Measurements from ENCODE around the gene MBIP. TPM values are rescaled to one million over a fixed set of nuclear protein-coding genes. Genes with fewer than 3 reads are reported as not detected.
A peak's percentile ranks its signal among the peaks of the same experiment; 100 is the strongest.

Gene MBIP
- total RNA-seq, 2 donors from 2014 or later: 14.4 to 21.2 TPM

DNA sequence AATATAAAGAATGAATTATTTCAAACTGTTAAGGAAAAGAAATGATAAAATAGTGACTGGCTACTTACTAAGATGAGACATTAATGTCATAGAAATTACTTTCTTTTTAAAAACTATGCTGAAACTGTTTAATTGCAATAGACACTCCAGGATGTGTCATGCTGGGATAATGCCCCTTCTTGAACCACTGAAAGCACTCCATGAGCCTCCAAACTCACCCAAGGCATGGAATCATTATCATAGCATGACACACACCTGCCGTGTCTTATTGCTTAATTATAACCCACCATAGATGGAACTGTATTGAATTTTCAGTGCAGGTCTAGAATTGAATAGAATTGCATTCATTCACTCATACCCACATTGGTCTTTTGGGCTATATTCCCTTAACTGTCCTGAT, 4.3 kb downstream of the MBIP start:
- ATAC-seq (no peak), DNase-seq (no peak)
- intact Hi-C loops (cut with DNase I, micrococcal nuclease): no loop called here

DNA sequence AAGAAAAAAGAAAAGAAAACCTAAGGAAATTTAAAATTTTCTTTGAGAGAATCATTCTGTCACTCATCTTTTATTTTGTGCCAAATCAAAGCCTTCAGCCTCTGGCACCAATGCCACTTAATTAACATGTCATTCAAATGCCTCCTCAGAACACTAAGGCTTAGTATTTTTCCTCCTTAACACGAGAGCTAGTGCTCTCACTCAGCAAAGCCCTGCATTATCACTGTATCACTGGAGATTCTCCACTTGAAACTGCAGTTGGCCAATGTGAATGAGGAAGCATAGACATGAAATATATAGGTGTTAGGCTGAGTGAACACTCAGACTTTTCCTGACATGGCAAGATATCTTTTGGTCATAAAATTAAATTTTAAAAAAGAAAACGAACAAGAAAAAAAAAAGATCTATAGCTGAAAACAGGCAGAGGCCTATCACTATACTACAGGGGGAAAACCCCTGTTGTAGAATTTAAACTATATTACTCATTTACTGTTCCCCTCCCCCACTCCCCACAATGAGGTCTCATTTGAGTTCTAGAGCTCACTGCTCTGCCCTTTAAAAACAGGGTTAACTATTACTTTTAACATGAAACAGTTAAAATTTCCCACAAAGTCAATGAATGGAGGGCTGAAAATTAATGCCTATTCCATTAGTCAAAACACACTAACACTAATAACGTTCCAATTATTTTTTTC, 5.1 kb downstream of the MBIP start:
- DNase-seq (no peak), ATAC-seq (no peak)
- intact Hi-C loops (cut with DNase I, micrococcal nuclease): no loop called here

DNA sequence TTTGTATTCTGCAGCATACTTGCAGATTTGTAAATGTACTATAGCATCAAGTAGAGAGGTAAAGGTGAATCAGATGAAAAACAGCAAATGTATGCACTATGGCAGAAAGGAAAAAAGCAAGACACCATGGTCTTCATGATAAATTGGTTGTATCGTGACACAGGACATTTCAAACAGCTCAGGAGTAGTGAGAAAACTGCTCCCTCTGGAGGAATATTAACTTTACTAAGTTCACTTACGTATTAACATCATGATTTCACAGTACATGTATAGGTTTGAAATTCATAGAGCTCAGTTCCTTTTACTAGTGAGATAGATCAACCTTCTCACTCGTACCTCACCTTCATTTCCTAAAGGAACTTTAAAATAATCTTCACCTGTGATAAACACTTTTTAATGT, 6.5 kb downstream of the MBIP start:
- ATAC-seq: peak; percentile 19
- intact Hi-C loops (cut with DNase I, micrococcal nuclease): no loop called here
- no peak for DNase-seq

DNA sequence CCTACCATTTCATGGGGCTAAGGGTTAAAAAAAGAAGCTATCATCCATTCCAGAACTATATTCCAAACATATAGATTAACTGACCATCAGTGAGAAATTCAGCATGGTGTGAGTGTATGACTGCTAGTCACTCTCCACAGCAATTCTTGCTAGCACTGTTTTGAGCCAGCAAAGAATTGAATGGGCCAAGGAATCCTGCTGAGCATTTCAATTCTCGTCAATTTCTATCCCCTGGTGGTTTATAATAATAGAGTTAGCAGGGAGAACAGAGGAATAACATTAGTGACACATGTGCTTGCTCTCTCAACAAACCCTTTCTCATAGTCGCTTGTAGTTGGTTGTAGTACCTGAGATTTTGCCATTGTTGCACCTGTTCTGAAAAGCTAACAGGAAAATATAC, 7.2 kb downstream of the MBIP start:
- ATAC-seq (no peak), DNase-seq (no peak)
- intact Hi-C loops (cut with DNase I, micrococcal nuclease): no loop called here

DNA sequence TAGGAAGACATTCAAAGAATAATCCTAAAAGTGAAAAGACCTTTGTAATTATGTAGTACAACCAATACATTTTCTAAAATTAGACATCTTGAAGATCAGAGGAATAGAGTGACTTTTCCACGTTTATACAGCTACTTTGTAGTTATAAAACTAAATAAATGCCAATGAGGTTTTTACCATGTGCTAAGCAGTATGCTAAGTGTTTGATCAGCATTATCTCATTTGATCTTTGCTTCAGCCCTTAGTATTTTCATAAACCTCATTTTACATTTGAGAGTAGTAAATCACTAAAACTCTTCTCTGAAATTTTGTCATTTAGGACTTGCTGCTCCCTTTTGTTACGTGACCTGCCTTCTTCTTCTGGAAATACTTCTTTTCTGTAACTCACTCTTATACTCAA, 13.6 kb downstream of the MBIP start:
- intact Hi-C loops (cut with DNase I, micrococcal nuclease): no loop called here
- no peak for DNase-seq
- ATAC-seq: no peak

DNA sequence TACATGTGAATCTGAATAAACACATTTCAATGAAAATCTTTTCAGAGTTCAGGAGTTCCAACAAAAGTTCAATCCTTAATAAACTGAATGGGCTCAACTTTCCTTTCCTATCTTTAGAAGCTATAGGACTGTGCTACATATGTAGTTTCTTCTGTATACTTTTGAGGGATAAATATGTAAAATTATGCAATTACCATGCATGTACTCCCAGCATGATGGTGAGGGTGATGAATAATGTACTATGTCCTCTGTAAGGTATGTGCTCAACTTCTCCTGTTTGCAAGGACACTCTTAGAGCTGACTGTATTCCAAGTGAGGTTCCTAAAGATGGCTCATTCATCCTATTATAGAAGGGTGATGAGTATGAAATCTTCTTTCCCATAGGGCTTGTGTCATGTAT, 15.5 kb downstream of the MBIP start:
- DNase-seq (no peak), ATAC-seq (no peak)
- intact Hi-C loops (cut with DNase I, micrococcal nuclease): no loop called here

DNA sequence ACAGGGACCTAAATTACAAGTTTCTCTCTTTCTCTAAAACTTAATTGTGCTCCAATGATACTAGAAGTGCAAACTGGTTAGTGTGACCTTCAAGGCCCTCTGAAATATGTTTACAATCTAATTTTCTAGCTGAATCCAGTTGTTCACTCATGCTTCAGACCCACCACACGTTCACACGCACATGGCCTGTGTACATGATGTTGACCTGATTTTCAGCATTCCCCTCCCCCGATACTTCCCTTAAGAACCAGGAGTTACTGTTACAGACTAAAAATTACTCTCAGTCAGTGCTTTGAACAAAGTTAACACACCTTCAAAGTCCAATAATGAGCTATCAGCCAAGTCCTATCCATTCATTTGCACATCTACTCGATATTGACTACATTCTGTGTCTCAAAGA, 16.5 kb downstream of the MBIP start:
- DNase-seq (no peak), ATAC-seq (no peak)
- intact Hi-C loops (cut with DNase I, micrococcal nuclease): no loop called here

DNA sequence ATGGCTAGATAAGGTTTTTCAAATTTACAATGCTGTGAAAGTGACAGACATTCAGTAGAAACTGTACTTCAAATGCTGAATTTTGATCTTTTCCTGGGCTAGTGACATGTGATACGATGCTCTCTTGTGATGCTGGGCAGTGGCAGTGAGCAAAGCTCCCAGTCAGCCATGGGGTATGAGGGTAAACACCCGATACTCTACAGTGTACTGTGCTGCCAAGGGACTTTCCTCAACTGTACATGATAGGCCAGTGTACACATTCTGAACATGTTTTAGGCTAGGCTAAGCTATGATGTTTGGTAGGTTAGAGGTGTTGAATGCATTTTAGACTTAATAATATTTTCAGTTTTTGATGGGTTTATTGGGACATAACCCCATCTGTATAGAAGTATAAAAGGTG, 17.6 kb downstream of the MBIP start:
- DNase-seq (no peak), ATAC-seq (peak; percentile 41)
- intact Hi-C loops (cut with DNase I, micrococcal nuclease): no loop called here

DNA sequence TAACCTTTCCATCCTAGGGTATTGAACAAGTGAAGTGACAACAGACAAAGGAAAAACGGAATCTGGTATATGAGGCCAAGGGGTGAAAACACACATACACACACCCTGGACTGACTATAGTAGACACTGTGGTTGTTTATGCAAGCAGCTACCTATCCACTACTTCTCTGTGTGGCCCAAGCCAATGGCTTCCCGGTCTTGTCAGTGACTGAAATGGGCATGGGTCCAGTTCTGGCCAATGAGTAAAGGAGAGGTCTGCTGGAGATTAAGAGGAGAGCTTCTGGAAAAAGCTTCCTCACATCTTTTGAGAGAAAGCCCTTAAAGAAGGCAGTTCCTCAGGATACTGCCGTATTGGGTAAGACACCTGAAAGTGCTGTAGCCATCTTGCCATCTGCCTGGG, 19.3 kb downstream of the MBIP start:
- no peak for DNase-seq
- ATAC-seq: no peak
- intact Hi-C loops (cut with DNase I, micrococcal nuclease): no loop called here

DNA sequence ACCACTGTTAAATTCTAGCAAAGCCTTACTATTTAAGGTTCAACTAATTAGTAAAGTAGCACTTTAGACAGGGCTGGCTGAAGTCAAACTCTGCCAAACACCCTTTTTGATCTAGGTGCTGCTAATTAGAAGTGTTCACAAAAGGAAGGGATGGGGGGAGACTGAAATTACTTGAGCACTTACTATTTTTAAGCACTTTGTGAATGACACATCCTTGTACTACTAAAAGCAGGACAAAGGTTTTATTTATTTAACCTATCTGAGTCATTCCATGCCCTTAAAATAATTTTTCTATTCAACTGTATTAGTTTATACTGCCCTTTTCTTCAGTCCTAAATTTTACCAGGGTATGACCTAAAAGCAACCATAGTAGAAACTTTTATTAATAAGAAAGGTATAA, 20.1 kb downstream of the MBIP start:
- intact Hi-C loops (cut with DNase I, micrococcal nuclease): no loop called here
- ATAC-seq: no peak

DNA sequence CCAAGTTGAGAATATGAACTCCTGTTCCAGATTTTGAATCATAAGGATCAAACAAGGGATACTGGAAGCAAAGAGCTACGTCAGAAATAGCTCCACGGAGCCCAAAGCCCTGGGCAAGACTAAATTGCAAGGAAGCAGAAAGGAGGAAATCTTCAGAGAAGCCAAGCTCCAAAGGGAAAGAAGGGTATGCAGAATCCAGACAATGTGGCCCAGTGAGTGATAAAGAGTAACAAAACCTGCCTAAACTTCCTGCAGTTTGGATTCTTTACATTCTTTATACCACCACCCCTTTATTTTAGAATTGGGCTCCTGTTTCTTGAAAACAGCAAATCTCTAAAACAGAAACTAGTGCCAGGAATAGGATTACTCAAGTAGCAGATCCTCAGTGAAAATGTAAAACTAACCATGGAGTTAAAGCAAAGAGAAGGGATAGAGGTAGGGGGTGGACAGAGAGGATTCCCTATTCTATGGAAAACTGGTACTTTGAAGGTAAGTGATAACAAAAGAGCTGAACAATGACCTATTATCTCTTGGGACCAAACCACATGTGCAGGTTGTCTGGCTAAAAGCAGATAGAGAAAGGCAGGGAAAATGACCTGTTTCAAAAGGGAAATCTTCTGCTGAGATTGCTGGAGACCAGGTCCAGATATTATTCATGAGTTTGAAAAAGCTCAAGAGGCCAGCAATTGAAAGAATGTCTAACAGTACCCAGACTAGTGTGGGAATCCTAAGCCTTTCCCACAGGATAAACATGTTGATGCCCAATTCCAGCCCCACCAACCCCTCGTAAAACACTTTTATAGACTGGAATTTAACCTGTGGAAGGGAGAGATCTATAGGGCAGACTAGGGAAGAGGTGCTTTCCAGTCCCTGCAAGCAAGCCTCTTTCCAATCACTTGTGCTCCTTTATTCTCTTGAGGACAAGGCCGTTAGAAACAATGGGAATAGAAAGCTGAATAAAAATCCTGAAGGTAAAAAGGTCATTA, 24.5 kb downstream of the MBIP start:
- intact Hi-C loops (cut with DNase I, micrococcal nuclease): no loop called here
- DNase-seq (peak in 1 of 2 donors; percentile 11), ATAC-seq (peak; percentile 97)

More for the DNA sequence above, 20.1 kb downstream of the MBIP start:
- DNase-seq: no peak

DNA sequence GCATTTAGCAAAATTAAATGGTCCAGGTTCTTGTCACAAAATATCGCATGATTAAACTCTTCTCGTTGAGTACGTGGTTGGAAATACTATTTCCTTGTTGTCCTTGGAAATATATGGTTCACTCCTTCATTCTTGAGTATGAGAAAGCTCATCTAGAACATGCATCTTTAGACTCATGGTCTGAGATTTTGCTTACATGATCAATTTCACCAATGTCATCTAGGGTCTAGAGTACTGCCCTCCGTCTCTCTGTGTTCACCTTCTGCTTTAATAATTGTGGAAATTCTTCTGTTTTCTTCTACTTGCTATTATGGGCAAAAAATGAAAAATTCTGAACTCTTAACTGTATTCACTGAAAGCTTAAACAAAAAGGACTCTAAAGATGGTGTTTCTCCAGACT, 25.9 kb downstream of the MBIP start:
- intact Hi-C loops (cut with DNase I, micrococcal nuclease): no loop called here
- DNase-seq: no peak
- no peak for ATAC-seq

DNA sequence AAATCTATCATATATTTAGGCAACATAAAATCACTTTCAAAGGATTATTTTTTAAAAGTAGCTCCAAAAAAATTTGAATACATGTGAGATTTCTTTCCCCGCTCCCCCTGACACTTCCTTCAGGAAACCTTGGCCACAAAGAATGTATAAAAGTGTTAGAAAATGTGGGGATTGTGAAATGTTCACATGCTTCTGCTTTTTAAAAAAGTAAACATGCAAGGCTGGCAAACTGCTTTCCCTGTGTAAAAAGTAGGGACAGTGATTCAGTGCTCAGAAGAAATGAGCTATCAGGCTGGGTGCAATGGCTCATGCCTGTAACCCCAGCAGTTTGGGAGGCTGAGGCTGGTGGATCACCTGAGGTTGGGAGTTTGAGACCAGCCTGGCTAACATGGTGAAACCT, 26.6 kb downstream of the MBIP start:
- DNase-seq (no peak), ATAC-seq (no peak)
- intact Hi-C loops (cut with DNase I, micrococcal nuclease): no loop called here

DNA sequence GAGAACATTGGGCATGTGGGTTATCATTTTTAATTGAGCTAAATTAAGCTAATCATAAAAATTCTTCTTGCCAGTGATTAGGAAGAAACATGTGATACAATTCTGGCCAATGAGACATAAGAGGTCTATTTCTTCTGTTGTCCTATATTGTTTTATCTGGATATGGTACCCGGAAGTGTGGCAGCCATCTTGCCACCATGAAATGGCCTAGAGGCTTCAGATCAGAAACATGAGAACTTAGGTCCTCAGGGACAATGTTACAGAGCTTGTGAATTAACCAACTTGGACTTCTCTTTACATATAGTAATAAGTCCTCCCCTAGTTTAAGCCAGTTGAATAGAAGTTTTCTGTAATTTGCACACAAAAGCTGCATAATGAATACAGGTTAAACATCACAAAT, 30.5 kb downstream of the MBIP start:
- intact Hi-C loops (cut with DNase I, micrococcal nuclease): no loop called here
- no peak for ATAC-seq
- DNase-seq: no peak

DNA sequence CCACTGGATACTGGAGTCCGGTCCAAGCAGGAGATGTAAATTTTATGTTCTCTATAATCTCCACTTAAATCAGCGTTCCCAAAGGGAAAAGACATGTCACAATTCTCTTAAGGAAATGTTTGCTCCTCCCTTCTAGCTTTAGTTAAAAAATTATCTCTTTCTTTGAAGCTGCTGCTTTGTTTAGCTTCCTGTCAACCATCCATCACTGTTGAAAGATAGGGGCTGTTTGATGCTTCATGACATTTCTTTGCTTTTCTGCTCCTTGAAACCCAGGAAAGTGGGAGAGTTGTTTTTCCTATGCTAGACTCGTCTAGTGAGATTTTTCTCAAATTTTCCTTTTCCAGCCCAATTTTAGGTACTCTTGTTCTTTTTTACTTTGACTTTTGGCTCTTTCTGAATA, 31.9 kb downstream of the MBIP start:
- ATAC-seq (no peak), DNase-seq (no peak)
- intact Hi-C loops (cut with DNase I, micrococcal nuclease): no loop called here

DNA sequence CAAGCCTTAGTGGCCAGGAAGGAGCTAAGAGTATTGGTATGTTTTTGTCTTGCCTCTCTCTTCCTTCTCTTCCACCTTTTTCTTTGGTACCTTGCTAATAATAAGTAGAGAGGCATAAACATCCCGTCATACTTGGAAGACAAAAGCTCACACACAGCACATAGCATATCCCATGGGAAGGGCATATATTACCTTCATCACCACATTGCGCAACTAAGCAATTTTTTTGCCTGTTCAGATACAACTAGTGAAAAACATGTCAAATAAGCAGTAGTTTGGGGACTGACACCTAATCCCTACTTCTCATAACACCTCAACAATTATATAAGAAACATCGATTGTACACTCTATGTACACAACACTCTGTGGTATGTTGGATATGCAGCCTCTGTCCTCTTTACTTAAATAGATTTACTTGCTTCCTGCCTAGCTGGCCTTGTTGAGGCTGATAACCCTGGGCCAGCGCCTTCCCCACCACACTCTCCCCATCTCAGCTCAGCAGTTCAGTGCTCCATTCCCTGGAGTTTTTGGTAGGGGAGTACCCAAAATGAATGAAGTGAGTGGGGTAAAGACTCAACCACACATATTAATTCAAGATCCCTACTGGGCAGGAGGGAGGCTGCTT, 35.4 kb downstream of the MBIP start:
- DNase-seq (no peak), ATAC-seq (no peak)
- intact Hi-C loops (cut with DNase I, micrococcal nuclease): no loop called here

DNA sequence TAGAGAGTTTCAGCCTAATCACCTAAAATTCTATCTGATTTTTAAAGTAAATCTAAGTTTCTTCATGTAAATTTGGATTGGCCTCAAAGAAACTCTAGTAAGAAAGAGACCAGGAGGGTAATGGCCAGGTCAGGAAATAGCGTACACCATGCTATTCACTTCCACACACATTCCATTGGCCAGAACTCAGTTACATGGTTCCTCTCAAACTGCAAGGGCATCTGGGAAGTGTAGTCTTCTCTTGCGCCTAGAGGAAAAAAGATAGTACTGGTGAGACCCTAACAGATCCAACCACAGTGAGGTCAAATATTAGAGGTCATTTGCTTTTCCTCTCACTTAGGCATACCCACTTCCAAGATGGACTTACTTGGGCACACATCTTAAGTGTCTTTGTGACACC, 39.1 kb downstream of the MBIP start:
- intact Hi-C loops (cut with DNase I, micrococcal nuclease): no loop called here
- ATAC-seq: no peak
- no peak for DNase-seq

DNA sequence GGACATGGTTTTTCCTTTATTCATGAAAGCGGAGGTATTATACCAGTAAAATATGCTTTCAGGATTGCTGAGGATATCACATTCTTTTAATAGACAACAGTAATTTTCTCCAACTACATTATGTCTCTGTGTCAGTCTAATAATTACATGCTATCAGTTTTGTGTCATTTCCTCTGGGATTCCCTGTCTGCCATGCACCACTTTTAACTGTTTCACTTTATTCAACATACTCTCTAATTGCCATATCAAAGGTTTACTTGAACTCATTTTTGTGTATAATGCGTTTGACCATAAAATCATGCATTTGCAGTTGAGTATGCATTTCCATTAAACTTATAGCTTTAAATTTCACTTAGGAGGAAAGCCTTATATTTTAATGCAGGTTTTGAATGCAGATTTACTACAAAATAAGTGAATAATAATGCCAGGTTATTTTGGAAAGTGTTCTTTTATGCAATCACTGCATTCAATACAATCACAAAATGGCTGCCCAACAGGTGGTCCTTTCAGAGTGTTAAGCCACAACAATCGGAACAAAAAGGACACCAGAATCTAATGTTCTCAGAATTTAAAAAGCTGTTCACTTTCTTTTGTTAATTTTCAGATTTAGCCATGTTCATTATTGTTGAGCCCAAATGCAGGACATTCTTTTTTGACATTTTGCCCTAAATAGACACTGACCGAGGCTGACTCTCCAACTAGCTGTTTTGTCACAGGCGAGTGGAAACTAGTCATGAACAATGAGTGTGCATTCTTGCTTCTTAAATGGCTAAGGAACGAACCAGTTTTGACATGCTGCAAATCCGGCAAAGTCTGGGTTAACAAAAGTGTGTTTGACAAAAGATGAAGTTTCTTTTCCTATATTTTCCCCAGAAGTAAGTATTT, 40.9 kb downstream of the MBIP start:
- no peak for ATAC-seq
- DNase-seq: no peak
- intact Hi-C loops (cut with DNase I, micrococcal nuclease): no loop called here

DNA sequence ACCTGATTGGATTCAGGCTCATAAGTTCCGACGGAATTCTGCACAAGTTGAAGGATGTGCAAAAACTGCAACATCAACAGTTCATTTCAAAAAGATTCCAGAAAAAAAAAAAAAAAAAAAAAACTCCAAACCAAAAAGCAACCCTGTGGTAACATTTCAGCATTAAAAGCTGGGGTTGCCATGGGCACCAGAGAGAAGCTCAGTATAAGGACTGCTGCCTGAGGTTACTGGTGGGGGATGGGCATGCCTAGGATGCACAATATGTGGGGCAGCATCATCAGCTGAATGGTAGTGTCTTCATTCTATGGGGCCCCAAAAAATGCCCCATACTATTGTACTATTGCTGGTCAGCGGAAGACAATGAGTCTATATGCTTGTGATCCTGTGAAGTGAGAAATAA, 44.7 kb downstream of the MBIP start:
- intact Hi-C loops (cut with DNase I, micrococcal nuclease): no loop called here
- ATAC-seq (no peak), DNase-seq (no peak)

Data from left colon (tissue), 2 donors.